ENCODE data around the gene MRPS30.

DNA sequence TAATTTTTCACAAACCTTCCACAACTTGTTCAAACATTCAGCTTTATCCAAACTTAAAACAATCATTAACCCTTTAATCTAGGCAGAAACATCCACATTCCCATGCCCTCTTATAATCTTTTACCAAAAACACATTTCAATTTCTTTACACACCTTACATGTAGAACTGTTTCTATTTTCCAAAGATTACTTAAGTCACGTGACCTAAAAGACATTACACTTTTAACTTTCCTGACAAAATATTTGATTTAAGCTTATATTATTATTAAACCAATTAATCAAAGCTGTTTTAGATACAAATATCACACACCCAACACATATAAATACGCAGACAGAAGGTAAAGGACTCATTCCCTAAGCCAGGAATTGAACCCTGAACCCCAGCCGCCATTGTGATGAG, 21.0 kb upstream of the MRPS30 start:
- TF ChIP-seq, protein P1, sequence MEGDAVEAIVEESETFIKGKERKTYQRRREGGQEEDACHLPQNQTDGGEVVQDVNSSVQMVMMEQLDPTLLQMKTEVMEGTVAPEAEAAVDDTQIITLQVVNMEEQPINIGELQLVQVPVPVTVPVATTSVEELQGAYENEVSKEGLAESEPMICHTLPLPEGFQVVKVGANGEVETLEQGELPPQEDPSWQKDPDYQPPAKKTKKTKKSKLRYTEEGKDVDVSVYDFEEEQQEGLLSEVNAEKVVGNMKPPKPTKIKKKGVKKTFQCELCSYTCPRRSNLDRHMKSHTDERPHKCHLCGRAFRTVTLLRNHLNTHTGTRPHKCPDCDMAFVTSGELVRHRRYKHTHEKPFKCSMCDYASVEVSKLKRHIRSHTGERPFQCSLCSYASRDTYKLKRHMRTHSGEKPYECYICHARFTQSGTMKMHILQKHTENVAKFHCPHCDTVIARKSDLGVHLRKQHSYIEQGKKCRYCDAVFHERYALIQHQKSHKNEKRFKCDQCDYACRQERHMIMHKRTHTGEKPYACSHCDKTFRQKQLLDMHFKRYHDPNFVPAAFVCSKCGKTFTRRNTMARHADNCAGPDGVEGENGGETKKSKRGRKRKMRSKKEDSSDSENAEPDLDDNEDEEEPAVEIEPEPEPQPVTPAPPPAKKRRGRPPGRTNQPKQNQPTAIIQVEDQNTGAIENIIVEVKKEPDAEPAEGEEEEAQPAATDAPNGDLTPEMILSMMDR (IDR thresholded peaks at IDR 0.05) = no peak
- TF ChIP-seq POLR2A (IDR thresholded peaks at IDR 0.05) = no peak

All from heart left ventricle (tissue), 13 donors.